Measurements from ENCODE around the gene MAP3K6. TPM values are rescaled to one million over a fixed set of nuclear protein-coding genes. Genes with fewer than 3 reads are reported as not detected.

The MAP3K6 gene
- total RNA-seq, 1 donor from 2014 or later, result 12.1 TPM

DNA sequence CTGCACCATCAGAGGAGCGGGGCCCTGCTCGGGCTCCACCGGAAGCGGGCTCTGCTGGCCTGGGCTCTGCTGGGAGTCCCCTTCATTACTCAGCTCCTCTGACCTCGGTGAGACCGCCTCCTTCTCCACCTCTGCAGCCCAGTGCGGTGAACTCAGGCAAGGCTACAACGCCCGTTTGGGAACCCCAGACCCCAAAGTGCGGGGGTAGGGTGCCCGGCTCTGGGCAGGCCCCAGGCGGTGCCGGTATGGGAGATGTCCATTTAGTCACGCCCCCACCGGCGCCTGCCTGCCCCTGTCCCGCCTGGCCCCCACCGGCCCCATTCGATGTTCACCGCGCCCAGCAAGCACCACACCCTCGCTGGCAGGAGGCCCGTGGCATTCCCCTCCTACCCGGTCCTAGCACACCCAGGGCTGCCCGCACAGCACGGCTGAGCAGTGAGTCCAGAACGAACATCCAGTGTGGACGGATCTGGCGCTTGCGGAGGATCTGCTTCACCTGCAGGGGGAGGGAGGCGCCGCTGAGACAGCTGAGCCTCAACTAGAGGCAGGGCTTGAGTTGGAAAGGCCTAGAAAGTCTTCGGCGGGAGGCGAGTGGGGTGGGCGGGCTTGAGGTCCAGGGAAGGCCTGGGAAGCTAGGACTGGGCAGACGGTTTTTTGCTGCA, 10.0 kb downstream of the MAP3K6 start:
- FAIRE-seq (no peak), DNase-seq (ENCODE audit: low read depth) (peak; percentile 53)
- H3K27me3 ChIP-seq (ENCODE audit: control insufficient read depth, insufficient read depth, low read length), result no peaks in the 10 kb centered on the region
- H3K36me3 ChIP-seq (ENCODE audit: control insufficient read depth, insufficient read depth, low read length), result peaks cover 48% of the 10 kb centered on the region
- TF ChIP-seq CTCF (IDR thresholded peaks at IDR 0.05; ENCODE audit: insufficient read depth, low read length, severe bottlenecking), result peak; percentile 53
- H3K4me3 ChIP-seq (ENCODE audit: low read depth, low read length), result no peak overlapping the region

DNA sequence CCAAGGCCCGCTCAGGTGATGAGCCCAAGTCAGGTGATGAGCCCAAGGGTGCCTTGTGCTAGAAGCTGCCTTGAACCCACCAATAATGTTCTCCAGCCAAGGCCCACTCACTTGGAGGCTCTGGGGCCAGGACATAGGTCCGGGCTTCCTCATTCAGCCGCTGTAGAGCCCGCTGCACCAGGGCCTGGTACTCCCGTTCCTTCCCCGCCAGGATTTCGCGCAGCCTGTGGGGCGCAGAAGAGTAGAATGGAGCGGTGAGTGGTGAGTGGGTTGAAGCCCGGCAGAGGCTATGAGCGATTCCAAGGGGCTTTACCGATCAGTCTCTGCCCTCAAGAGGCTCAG, 10.5 kb downstream of the MAP3K6 start:
- Histone ChIP-seq H3K4me3 (ENCODE audit: low read depth, low read length) (no peak overlapping the region), H3K36me3 (ENCODE audit: control insufficient read depth, insufficient read depth, low read length) (peaks cover 43% of the 10 kb centered on the region), H3K27me3 (ENCODE audit: control insufficient read depth, insufficient read depth, low read length) (no peaks in the 10 kb centered on the region)
- DNase-seq (ENCODE audit: low read depth), result no peak
- TF ChIP-seq CTCF (IDR thresholded peaks at IDR 0.05; ENCODE audit: insufficient read depth, low read length, severe bottlenecking), result no peak
- FAIRE-seq, result no peak

DNA sequence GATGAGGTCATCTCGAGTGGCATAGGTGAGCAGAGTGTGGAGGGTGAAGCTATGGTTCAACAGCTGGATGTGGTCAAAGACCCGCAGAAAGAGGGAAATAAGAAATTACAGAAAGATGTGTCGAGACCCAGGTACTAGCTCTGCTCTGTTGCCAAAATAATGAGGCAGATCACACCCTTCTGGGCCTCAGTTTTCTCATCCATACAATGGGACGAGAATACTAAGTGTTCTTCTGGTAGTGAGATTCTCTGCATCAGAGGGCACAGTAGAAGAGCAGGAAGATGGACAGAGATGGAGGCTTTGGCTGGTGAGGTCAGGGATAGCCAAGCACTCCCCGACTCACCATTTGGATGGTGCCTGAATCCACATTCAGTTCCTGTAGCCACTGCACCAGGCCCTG, 11.1 kb downstream of the MAP3K6 start:
- no peak overlapping the region for H3K4me3 ChIP-seq (ENCODE audit: low read depth, low read length)
- TF ChIP-seq CTCF (IDR thresholded peaks at IDR 0.05; ENCODE audit: insufficient read depth, low read length, severe bottlenecking), result no peak
- H3K36me3 ChIP-seq (ENCODE audit: control insufficient read depth, insufficient read depth, low read length), result peaks cover 40% of the 10 kb centered on the region
- DNase-seq (ENCODE audit: low read depth), result no peak
- FAIRE-seq, result peak; percentile 72
- H3K27me3 ChIP-seq (ENCODE audit: control insufficient read depth, insufficient read depth, low read length), result no peaks in the 10 kb centered on the region

DNA sequence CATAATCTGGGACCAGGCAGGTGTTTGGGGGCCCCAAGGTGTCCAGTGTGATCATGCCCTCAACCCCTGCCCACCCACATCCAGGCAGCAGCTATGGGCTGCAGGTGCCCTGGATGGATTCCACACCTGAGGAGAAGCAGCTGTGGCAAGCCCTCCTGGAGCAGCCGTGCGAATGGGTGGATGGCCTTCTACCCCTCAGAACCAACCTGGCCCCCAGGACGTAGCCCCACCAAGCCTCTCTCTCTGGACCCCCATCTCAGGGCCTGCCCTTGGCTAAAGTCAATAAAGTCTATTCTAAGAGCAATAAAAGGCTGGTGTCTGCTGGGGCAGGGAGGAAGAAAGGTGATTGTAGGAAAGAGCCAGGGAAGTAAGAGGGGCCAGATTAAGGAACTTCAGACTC, 13.1 kb downstream of the MAP3K6 start:
- no peaks in the 10 kb centered on the region for H3K27me3 ChIP-seq (ENCODE audit: control insufficient read depth, insufficient read depth, low read length)
- TF ChIP-seq CTCF (IDR thresholded peaks at IDR 0.05; ENCODE audit: insufficient read depth, low read length, severe bottlenecking), result no peak
- FAIRE-seq (no peak), DNase-seq (ENCODE audit: low read depth) (no peak)
- H3K36me3 ChIP-seq (ENCODE audit: control insufficient read depth, insufficient read depth, low read length), result peaks cover 38% of the 10 kb centered on the region
- no peak overlapping the region for H3K4me3 ChIP-seq (ENCODE audit: low read depth, low read length)

DNA sequence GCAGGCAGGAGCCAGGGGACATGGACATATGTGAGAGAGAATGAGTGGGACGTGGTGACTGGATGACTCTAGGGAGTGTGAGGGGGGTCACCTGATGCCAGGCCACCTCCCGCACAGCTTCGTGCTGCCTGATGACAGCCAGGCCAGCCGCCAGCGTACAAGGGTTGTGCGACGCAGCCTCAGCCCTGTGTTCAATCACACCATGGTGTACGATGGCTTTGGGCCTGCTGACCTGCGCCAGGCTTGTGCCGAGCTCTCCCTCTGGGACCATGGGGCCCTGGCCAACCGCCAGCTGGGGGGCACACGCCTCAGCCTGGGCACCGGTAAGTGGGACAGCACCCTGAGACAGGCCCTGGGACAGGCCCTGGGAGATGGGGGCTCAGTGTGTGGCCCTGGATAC, 13.6 kb downstream of the MAP3K6 start:
- DNase-seq (ENCODE audit: low read depth) (no peak), FAIRE-seq (no peak)
- Histone ChIP-seq H3K36me3 (ENCODE audit: control insufficient read depth, insufficient read depth, low read length) (peaks cover 34% of the 10 kb centered on the region), H3K27me3 (ENCODE audit: control insufficient read depth, insufficient read depth, low read length) (no peaks in the 10 kb centered on the region), H3K4me3 (ENCODE audit: low read depth, low read length) (no peak overlapping the region)
- no peak for TF ChIP-seq CTCF (IDR thresholded peaks at IDR 0.05; ENCODE audit: insufficient read depth, low read length, severe bottlenecking)

DNA sequence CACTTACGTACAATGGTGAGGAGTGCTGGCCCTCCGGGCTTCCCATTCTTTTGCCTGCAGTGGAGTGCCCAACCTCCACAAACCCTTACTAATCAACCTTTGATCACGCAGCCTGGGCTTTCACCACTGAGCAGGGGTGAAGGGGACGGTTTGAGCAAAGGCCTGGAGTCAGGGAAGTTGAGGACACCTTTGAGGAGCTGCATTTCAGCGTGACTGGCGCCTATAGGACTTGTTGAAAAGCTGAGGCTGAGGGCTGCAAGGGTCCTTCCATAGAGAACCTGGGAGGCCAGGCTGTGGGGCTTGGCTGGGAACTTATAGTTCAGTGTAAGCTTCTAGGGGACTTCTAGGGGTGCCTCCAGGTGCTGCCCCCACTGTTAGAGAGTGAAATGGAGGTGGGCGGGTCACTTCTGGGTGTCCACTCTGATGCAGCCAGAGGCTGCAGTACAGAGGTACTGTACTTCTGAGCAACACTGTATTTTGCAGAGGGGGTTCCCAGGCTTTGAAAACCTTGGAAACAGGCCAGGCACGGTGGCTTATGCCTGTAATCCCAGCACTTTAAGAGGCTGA, 15.1 kb downstream of the MAP3K6 start:
- H3K36me3 ChIP-seq (ENCODE audit: control insufficient read depth, insufficient read depth, low read length), result peaks cover 27% of the 10 kb centered on the region
- no peak for TF ChIP-seq CTCF (IDR thresholded peaks at IDR 0.05; ENCODE audit: insufficient read depth, low read length, severe bottlenecking)
- H3K27me3 ChIP-seq (ENCODE audit: control insufficient read depth, insufficient read depth, low read length), result no peaks in the 10 kb centered on the region
- DNase-seq (ENCODE audit: low read depth) (no peak), FAIRE-seq (peak; percentile 47)
- no peak overlapping the region for H3K4me3 ChIP-seq (ENCODE audit: low read depth, low read length)

All from bronchial epithelial cell (primary cell).